Thyroid gland (tissue), 4 donors: ENCODE results near the gene RNF220. TPM values are rescaled to one million over a fixed set of nuclear protein-coding genes. Genes with fewer than 3 reads are reported as not detected.

Experiments
- DNase-seq, 2 donors: peaks; one replicate each; pipeline ENCODE4 v3.0.0-alpha.2; 2019
- H3K27ac ChIP-seq, 3 donors: fragments of 200-600 bp; sonication (generic); 1 replicate in 2 of 3; 2 replicates in 1 of 3; pipeline ENCODE4 v1.5.1; 2016 to 2019; ENCODE audit warnings: mild to moderate bottlenecking in 1 of 3, moderate library complexity in 1 of 3
- H3K27me3 ChIP-seq: fragments of 200-600 bp; sonication (generic); one replicate; pipeline ENCODE4 v1.5.1; 2019
- H3K36me3 ChIP-seq, 2 donors: fragments of 200-600 bp; sonication (generic); one replicate each; pipeline ENCODE4 v1.5.1; 2016 to 2019
- H3K4me1 ChIP-seq, 2 donors: fragments of 200-600 bp; sonication (generic); one replicate each; pipeline ENCODE4 v1.5.1; 2017 to 2019
- H3K4me3 ChIP-seq, 3 donors: fragments of 200-600 bp; sonication (generic); replicated peaks in 1 of 3; 1 replicate in 2 of 3; 2 replicates in 1 of 3; pipeline ENCODE4 v1.5.1; 2016; ENCODE audit warnings: mild to moderate bottlenecking in 1 of 3
- H3K9me3 ChIP-seq: fragments of 200-600 bp; sonication (generic); one replicate; pipeline ENCODE4 v1.5.1; 2017
- POLR2A ChIP-seq, 2 donors: fragments of 450-650 bp; IDR thresholded peaks; one replicate each; pipeline ENCODE4 v1.6.1; 2017; ENCODE audit warnings: antibody characterized with exemption in 2 of 2, mild to moderate bottlenecking in 2 of 2, moderate library complexity in 1 of 2
- WGBS, 2 donors: methylation state at CpG; one replicate each; pipeline ENCODE4 v1.1.5; 2017; 5-methylcytosine and 5-hydroxymethylcytosine counted together
- intact Hi-C: fragments of 100-400 bp; cut with DNase I; formaldehyde crosslinking; loops from one replicate; pipeline ENCODE4 v1.15.1; 2023
- total RNA-seq, 4 donors: library from RNA; depleted of rRNA; stranded (reverse); fragments of >200 nt; gene quantifications; one replicate each; pipeline ENCODE4 v1.2.3, GENCODE V29; 2016
- TF ChIP-seq, protein P1 (sequence below), 6 experiments: fragments of 200-600 bp in 3 of 6; fragments of 450-650 bp in 3 of 6; sonication (generic) in 3 of 6; IDR thresholded peaks; one replicate each; pipeline ENCODE4 v1.5.1; 2016 to 2019; ENCODE audit warnings: antibody characterized with exemption in 6 of 6, mild to moderate bottlenecking in 2 of 6, inconsistent platforms in 1 of 6, moderate library complexity in 1 of 6

RNF220 gene
- total RNA-seq, 4 donors from 2014 or later = 88.7 to 117 (median 102) TPM

- Histone ChIP-seq H3K4me3 (no peak overlapping the region), H3K27ac (no peak overlapping the region), H3K9me3 (no peaks in the 10 kb centered on the region), H3K27me3 (no peaks in the 10 kb centered on the region), H3K4me1 (no peaks in the 10 kb centered on the region), H3K36me3 (no peaks in the 10 kb centered on the region)
- intact Hi-C loops = no loop called here
- TF ChIP-seq POLR2A (IDR thresholded peaks at IDR 0.05) = no peak
- TF ChIP-seq, protein P1, sequence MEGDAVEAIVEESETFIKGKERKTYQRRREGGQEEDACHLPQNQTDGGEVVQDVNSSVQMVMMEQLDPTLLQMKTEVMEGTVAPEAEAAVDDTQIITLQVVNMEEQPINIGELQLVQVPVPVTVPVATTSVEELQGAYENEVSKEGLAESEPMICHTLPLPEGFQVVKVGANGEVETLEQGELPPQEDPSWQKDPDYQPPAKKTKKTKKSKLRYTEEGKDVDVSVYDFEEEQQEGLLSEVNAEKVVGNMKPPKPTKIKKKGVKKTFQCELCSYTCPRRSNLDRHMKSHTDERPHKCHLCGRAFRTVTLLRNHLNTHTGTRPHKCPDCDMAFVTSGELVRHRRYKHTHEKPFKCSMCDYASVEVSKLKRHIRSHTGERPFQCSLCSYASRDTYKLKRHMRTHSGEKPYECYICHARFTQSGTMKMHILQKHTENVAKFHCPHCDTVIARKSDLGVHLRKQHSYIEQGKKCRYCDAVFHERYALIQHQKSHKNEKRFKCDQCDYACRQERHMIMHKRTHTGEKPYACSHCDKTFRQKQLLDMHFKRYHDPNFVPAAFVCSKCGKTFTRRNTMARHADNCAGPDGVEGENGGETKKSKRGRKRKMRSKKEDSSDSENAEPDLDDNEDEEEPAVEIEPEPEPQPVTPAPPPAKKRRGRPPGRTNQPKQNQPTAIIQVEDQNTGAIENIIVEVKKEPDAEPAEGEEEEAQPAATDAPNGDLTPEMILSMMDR (IDR thresholded peaks at IDR 0.05) = no peak
- WGBS, 2 donors = 73 to 76% methylated on average over 3 of the region's 3 CpGs
- no peak for DNase-seq
Measured at GRCh38 chr1:44532567-44532944, 127.5 kb downstream of the RNF220 start.

GRCh38 chr1:44534771-44535170 is 129.7 kb downstream of the RNF220 start:
- 66 to 74% methylated on average over 6 of the region's 6 CpGs for WGBS, 2 donors
- intact Hi-C loops = no loop called here
- Histone ChIP-seq H3K9me3 (no peaks in the 10 kb centered on the region), H3K36me3 (no peaks in the 10 kb centered on the region), H3K27ac (no peak overlapping the region), H3K27me3 (no peaks in the 10 kb centered on the region), H3K4me1 (no peaks in the 10 kb centered on the region), H3K4me3 (no peak overlapping the region)
- no peak for DNase-seq
- TF ChIP-seq, protein P1 (IDR thresholded peaks at IDR 0.05) = no peak
- no peak for TF ChIP-seq POLR2A (IDR thresholded peaks at IDR 0.05)

- DNase-seq = no peak
- no peaks in the 10 kb centered on the region for H3K4me1 ChIP-seq
- intact Hi-C loops = no loop called here
- no peaks in the 10 kb centered on the region for H3K36me3 ChIP-seq
- WGBS, 2 donors = 70 to 78% methylated on average over 18 of the region's 18 CpGs
- no peak overlapping the region for H3K4me3 ChIP-seq
- H3K9me3 ChIP-seq = no peaks in the 10 kb centered on the region
- H3K27me3 ChIP-seq = no peaks in the 10 kb centered on the region
- H3K27ac ChIP-seq = no peak overlapping the region
- TF ChIP-seq POLR2A (IDR thresholded peaks at IDR 0.05) = no peak
- TF ChIP-seq, protein P1 (IDR thresholded peaks at IDR 0.05) = no peak
Measured at GRCh38 chr1:44536357-44537209, 131.5 kb downstream of the RNF220 start.

DNA sequence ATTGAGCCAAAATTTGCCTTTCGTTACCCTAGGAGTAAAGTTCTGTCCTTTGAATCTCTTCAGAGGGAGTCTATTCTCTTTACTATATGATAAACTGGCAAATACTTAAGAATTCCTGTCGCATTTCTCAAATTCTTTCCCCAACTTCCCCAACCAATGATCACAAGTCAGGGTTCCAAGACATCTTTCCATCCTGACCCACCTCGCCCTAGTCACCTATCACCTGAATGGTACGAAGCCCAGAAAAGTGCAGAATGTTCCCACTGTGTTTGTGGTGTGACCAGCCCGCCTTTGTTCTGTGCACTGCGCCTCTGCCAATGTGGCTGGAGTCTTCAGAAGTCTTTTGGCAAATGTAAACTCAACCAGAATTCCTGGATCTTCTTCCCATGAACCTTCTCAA is 132.5 kb downstream of the RNF220 start:
- no peak overlapping the region for H3K27ac ChIP-seq
- H3K36me3 ChIP-seq = no peaks in the 10 kb centered on the region
- no peak overlapping the region for H3K4me3 ChIP-seq
- no peaks in the 10 kb centered on the region for H3K27me3 ChIP-seq
- DNase-seq = no peak
- intact Hi-C loops = no loop called here
- H3K9me3 ChIP-seq = no peaks in the 10 kb centered on the region
- WGBS, 2 donors = 95 to 96% methylated on average over 6 of the region's 6 CpGs
- no peaks in the 10 kb centered on the region for H3K4me1 ChIP-seq
- TF ChIP-seq POLR2A (IDR thresholded peaks at IDR 0.05) = no peak
- TF ChIP-seq, protein P1 (IDR thresholded peaks at IDR 0.05) = no peak

GRCh38 chr1:44537956-44538355 is 132.9 kb downstream of the RNF220 start:
- intact Hi-C loops = no loop called here
- Histone ChIP-seq H3K27ac (no peak overlapping the region), H3K9me3 (no peaks in the 10 kb centered on the region), H3K4me1 (no peaks in the 10 kb centered on the region), H3K27me3 (no peaks in the 10 kb centered on the region), H3K36me3 (no peaks in the 10 kb centered on the region), H3K4me3 (no peak overlapping the region)
- TF ChIP-seq, protein P1 (IDR thresholded peaks at IDR 0.05) = no peak
- no peak for TF ChIP-seq POLR2A (IDR thresholded peaks at IDR 0.05)
- 81 to 85% methylated on average over 3 of the region's 3 CpGs for WGBS, 2 donors
- DNase-seq = no peak
